Measurements from ENCODE around the gene MYOCD.

Gene MYOCD

GRCh38 chr17:12643822-12644221, 21.9 kb upstream of the MYOCD start:
- Histone ChIP-seq H3K4me3 (replicated peaks; ENCODE audit: low read depth, low read length) (no peak overlapping the region), H3K27me3 (replicated peaks; ENCODE audit: control insufficient read depth, insufficient read depth, low read length) (no peaks in the 10 kb centered on the region; the same call in 1 of the 2 replicates), H3K36me3 (ENCODE audit: control insufficient read depth, insufficient read depth, low read length) (no peaks in the 10 kb centered on the region)
- TF ChIP-seq CTCF (IDR thresholded peaks at IDR 0.05; ENCODE audit: insufficient read depth, low read length, poor library complexity, severe bottlenecking) = no peak
- DNase-seq (ENCODE audit: extremely low read depth, insufficient read length) = no peak

- no peak for TF ChIP-seq CTCF (IDR thresholded peaks at IDR 0.05; ENCODE audit: insufficient read depth, low read length, poor library complexity, severe bottlenecking)
- Histone ChIP-seq H3K4me3 (replicated peaks; ENCODE audit: low read depth, low read length) (no peak overlapping the region), H3K27me3 (replicated peaks; ENCODE audit: control insufficient read depth, insufficient read depth, low read length) (no peaks in the 10 kb centered on the region; the same call in 1 of the 2 replicates), H3K36me3 (ENCODE audit: control insufficient read depth, insufficient read depth, low read length) (no peaks in the 10 kb centered on the region)
- DNase-seq (ENCODE audit: extremely low read depth, insufficient read length) = no peak
Observed at GRCh38 chr17:12644623-12645022, 21.1 kb upstream of the MYOCD start.

GRCh38 chr17:12646761-12647422, 18.8 kb upstream of the MYOCD start:
- Histone ChIP-seq H3K4me3 (replicated peaks; ENCODE audit: low read depth, low read length) (no peak overlapping the region), H3K27me3 (replicated peaks; ENCODE audit: control insufficient read depth, insufficient read depth, low read length) (no peaks in the 10 kb centered on the region; the same call in 1 of the 2 replicates), H3K36me3 (ENCODE audit: control insufficient read depth, insufficient read depth, low read length) (no peaks in the 10 kb centered on the region)
- no peak for TF ChIP-seq CTCF (IDR thresholded peaks at IDR 0.05; ENCODE audit: insufficient read depth, low read length, poor library complexity, severe bottlenecking)
- no peak for DNase-seq (ENCODE audit: extremely low read depth, insufficient read length)

- no peak overlapping the region for H3K4me3 ChIP-seq (replicated peaks; ENCODE audit: low read depth, low read length)
- H3K36me3 ChIP-seq (ENCODE audit: control insufficient read depth, insufficient read depth, low read length) = no peaks in the 10 kb centered on the region
- H3K27me3 ChIP-seq (replicated peaks; ENCODE audit: control insufficient read depth, insufficient read depth, low read length) = no peaks in the 10 kb centered on the region; the same call in 1 of the 2 replicates
- no peak for TF ChIP-seq CTCF (IDR thresholded peaks at IDR 0.05; ENCODE audit: insufficient read depth, low read length, poor library complexity, severe bottlenecking)
- no peak for DNase-seq (ENCODE audit: extremely low read depth, insufficient read length)
Observed at GRCh38 chr17:12648498-12648897, 17.2 kb upstream of the MYOCD start.

GRCh38 chr17:12655936-12656335, 9.8 kb upstream of the MYOCD start:
- no peaks in the 10 kb centered on the region for H3K36me3 ChIP-seq (ENCODE audit: control insufficient read depth, insufficient read depth, low read length)
- H3K27me3 ChIP-seq (replicated peaks; ENCODE audit: control insufficient read depth, insufficient read depth, low read length) = no peaks in the 10 kb centered on the region
- no peak for DNase-seq (ENCODE audit: extremely low read depth, insufficient read length)
- no peak overlapping the region for H3K4me3 ChIP-seq (replicated peaks; ENCODE audit: low read depth, low read length)
- no peak for TF ChIP-seq CTCF (IDR thresholded peaks at IDR 0.05; ENCODE audit: insufficient read depth, low read length, poor library complexity, severe bottlenecking)

GRCh38 chr17:12656354-12656753, 9.3 kb upstream of the MYOCD start:
- Histone ChIP-seq H3K27me3 (replicated peaks; ENCODE audit: control insufficient read depth, insufficient read depth, low read length) (no peaks in the 10 kb centered on the region), H3K36me3 (ENCODE audit: control insufficient read depth, insufficient read depth, low read length) (no peaks in the 10 kb centered on the region), H3K4me3 (replicated peaks; ENCODE audit: low read depth, low read length) (no peak overlapping the region)
- TF ChIP-seq CTCF (IDR thresholded peaks at IDR 0.05; ENCODE audit: insufficient read depth, low read length, poor library complexity, severe bottlenecking) = no peak
- no peak for DNase-seq (ENCODE audit: extremely low read depth, insufficient read length)
